GM18507 (cell line): ENCODE measurements around the gene CAMK2B.
A peak's percentile ranks its signal among the peaks of the same experiment; 100 is the strongest.
"Not testable (repeated sequence)": the region's sequence is repeated elsewhere in the genome, so short reads cannot be mapped to it uniquely, and the experiment has no call there.

Source experiments
- DNase-seq: peaks from one replicate; pipeline ENCODE4 v3.0.0; 2011; ENCODE audit warnings: low read depth; ENCODE audit not compliant: insufficient read length; ENCODE audit errors: extremely low spot score
- FAIRE-seq: peaks from 2 replicates; lab custom pipeline; 2011; peaks lifted over from hg19 to GRCh38; lab: Jason Lieb, UNC

Gene CAMK2B

DNA sequence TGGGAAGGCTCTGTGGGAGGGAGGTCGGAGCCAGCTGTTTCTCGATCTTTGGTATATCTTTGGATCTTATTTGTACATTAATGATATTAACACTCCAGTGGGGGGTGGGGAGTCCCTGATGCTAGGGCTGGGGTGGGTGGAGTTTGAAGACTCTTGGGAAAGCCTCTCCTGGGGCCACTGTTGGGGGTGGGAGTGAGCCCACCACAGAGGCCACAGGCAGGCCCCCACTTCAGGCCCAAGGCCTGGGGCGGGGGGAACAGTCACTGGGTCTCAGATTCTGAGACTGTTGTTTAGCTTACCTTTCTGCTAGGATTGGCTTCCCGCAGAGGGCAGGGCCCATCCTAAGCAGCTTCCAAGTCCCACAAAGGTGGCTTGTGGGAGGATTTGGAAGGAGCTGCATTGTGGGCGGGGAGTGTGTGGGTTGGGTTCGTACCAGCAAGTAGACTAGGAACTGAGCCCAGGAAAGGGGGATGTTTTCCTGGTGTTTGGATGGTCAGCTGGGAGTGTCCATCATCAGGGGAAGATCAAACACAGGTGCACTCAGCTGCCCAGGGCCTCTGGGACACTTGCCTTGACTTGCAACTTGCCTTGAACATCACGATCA is 112.7 kb downstream of the CAMK2B start:
- DNase-seq (no peak), FAIRE-seq (no peak)

DNA sequence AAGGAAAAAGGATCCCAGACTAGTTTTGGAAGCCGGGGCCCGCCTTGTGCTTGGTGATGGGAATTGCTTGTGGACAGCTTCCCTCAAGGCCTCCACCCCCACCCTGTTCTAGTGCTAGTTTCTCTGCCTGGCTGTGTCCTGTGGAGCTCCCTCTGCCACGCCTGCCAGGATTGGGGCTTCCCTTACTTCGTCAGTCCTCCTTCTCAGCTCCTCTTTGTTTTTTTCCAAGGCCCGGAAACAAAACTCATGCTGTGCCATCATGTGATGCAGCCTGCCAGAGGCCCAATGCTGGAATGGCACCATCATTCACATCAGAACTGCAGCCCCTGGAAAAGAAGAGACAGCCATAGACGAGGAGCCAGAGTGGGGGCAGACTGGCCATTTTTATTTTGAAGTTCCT is 113.4 kb downstream of the CAMK2B start:
- DNase-seq (no peak), FAIRE-seq (no peak)

DNA sequence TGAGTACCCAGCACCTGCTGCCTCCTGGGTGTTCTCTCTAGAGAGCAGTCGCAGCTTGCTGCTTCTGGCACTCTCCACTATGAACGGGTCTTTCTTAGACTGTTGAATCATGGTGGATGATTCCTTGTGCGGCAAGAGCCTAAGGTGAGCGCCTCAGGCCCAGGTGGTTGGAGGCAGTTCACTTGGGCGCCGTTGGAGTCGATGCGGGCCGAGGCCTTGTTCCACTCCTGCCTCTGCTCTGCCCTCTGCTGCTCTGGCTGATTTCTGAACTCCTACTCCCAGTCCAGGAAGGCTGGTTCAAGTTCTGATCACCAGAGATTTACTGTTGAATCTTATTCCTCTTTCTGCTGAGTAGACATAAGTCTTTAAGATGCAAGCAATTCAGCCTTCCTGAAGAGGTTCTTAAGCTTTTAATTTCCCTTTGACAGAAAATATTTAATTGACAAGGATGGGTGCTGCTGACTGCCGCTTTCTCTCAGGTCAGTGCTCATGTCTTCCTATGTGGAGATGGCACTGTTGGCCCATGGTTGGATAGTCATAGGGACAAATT is 114.2 kb downstream of the CAMK2B start:
- DNase-seq, result no peak
- no peak for FAIRE-seq

DNA sequence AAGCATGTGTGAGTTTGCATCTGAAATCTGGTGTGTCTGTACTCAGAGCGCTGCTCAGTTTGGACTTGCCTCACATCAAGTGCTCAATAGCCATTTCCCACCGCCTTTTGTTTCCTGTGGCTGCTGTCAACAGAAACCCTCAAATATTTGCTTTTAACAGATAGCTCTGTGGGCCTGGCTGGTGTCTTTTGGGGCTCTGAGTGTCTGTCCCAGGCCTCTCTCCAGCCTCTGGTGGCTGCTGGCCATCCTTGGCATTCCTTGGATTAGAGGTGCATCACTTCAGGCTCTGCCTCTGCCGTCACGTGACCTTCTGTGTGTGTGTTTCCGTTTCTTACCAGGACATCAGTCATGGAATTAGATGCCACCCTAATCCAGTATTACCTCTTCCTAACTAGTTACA is 115.3 kb downstream of the CAMK2B start:
- FAIRE-seq (no peak), DNase-seq (no peak)

DNA sequence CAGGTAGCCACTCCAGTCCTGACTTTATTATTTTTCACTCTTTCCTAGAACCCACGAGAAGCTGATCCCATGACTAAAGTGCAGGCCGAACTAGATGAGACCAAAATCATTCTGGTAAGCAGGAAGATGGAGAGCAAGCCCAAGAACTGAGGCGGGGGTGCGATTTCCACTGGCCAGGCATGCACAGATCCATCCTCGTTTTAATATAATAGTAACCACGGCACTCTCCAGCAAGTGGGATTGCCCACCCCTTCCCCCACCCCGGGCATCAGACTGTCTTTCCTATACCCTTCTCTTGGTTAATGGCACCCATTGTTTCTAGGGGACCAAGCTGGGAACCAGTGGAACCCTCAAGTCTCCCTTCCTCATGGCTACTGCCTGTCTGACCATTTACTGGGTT is 117.3 kb downstream of the CAMK2B start:
- FAIRE-seq, result no peak
- DNase-seq, result no peak

DNA sequence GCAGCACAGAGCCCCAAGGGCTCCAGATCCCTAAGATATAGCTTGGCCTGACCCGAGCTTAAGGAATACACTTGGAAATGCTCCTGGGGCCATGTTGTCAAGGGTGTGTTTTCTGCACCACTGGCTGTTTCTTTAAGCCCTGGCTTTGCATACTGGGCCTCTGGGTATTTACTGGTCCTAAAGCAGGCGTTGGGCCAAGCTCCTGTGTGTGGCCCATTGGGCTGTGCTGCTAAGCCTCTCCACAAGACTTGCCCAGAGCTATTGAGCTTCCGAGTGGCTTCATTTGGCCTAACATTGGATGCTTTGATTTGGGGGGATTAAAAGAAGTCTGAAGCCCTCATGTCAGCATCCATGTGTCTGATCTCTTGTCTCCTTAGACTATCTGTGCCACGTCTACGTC is 119.4 kb downstream of the CAMK2B start:
- DNase-seq (no peak), FAIRE-seq (no peak)

DNA sequence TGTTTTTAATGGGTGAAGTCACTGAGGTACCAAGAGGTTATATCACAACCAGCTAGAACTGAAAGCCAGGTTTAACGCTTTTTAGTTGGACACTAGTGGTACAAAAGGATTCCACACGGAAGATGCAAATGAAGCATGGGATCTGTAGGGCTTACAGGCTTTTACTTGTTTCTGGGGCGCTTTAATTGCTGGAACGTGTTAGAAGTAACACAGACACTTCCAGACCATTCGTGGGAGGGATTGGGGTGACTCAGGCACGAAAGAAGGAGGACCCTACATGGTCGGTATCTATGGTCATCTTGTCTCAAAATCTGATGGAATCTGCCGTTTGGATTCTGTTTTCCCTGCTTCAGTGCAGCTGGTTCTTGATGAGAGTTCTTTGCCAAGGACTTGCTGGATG is 123.6 kb downstream of the CAMK2B start:
- FAIRE-seq, result peak; percentile 42
- no peak for DNase-seq

DNA sequence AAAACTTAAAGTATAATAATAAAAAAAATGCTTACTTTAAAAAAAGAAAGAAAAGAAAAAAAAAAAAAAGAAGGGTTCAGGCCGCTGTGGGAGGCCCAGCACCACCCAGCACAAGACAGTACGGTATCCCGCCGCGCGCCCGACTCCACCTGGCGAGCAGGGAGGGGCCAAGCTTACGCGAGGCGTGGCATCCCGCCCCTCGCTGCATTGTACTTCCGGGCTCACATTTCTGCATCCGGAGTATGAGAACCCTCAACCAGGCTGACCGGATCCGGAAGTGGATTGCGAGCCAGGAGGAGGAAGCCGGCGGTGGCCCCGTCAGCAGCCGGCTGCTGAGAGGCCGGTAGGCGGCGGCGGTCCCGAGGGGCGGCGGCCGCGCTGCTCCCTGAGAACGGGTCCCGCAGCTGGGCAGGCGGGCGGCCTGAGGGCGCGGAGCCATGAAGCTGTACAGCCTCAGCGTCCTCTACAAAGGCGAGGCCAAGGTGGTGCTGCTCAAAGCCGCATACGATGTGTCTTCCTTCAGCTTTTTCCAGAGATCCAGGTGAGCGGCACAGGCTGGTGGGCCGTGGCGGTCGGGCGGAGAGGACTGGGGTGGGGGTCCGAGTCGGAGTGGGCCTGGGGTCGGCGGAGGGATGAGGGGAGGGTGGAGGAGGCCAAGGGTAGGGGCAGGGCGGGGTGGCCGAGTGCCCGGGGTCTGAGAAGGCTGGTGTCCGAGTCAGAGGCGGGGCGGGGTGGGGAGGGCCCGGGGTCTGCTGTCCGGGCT is 124.5 kb downstream of the CAMK2B start, which contains the start of gene YKT6:
Gene YKT6, plus strand, starts transcription at position 280 of the 763 bp plus-strand sequence. Its CDS starts 158 bp downstream, at position 438.
- FAIRE-seq (peak; percentile 99), DNase-seq (peak; percentile 99)

DNA sequence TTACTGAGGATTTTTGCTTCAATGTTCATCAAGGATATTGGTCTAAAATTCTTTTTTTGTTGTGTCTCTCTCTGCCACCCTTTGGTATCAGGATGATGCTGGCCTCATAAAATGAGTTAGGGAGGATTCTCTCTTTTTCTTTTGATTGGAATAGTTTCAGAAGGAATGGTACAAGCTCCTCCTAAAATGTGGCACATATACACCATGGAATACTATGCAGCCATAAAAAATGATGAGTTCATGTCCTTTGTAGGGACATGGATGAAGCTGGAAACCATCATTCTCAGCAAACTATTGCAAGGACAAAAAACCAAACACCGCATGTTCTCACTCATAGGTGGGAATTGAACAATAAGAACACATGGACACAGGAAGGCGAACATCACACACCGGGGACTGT is 125.2 kb downstream of the CAMK2B start:
- not testable (repeated sequence) for DNase-seq, FAIRE-seq

DNA sequence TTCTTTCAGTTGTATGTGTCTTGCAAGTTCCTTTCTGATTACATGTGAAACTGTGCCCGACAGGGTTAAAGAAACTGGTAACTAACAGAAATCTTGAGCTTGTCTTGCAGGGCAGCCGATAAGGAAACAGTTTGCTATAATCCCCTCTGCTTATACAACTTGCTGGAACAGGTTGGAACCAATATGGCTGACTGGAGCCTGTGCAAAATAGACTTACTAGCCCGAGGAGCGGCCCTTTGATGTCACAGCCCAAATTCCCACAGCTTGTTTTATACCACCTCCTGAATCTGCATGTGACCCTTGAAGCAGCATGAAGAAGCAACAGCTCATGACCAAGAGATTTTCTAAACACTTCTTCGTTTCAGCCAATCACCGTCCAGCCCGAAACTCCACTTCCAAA is 127.9 kb downstream of the CAMK2B start:
- DNase-seq (no peak), FAIRE-seq (no peak)

DNA sequence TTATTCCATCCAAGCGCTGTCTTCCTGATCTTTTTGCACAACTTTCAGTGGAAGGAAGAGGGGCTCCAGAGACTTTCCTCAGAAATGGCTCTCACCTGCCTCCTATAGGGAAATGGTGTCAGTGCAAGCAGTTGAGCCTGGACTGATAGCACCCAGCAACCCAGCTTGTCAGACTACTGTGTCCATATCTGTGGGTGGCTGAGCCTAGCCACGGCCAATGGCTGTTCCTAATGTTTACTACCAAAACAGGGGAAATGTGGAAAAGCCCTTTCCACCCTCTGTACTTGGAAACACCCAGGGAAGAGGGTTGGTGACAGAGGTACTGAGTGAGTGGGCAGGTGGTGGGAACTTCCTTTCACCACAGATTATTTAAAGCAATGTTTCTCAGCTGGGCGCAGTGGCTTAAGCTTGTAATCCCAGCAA is 128.9 kb downstream of the CAMK2B start:
- DNase-seq (no peak), FAIRE-seq (peak; percentile 77)

DNA sequence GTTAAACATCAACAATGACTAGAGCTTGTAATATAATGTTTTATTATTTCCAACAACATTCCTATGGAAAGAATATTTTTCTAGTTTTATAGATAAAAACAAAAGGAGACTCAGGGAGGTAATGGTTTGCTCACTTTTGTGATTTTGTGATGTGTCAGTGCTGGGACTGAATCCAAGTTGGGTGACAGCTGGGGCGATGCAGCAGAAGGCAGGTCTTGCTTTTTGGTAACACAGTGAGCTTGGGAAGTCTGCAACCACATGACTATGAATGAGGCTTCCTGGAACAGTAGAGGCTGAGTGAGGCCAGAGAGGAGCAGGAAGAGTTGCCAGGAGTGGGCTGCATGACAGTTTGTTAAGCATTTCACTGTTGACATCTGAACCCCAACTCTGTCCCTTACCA is 129.5 kb downstream of the CAMK2B start:
- FAIRE-seq, result no peak
- no peak for DNase-seq

DNA sequence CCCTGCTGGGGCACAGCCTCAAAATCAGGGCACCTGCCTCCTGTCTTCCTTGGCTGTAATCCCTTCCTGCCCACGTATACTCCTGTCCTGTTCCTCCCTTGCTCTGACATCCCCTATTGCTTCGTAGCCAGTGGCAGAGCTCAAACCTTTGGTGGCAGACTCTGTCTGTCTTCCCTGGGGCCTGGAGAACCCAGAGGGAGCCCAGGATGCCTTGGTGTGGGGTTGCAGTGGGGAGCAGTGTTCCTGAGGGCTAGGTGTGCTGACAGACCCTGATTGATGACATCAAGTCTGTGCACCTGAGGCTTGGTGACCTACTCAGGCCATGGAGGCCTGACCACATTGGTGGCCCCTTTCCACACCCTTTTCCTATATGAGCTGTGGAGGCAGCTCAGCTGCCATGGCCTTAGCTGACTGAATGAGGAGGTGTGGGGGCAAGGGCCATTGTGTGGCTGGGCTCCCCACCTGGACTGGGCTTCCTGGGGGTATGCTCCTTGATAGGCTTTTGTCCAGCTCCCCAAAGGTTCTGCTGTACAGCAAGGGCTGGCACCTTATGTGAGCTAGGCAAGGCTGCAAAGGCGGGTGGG is 130.7 kb downstream of the CAMK2B start:
- FAIRE-seq, result no peak
- no peak for DNase-seq

DNA sequence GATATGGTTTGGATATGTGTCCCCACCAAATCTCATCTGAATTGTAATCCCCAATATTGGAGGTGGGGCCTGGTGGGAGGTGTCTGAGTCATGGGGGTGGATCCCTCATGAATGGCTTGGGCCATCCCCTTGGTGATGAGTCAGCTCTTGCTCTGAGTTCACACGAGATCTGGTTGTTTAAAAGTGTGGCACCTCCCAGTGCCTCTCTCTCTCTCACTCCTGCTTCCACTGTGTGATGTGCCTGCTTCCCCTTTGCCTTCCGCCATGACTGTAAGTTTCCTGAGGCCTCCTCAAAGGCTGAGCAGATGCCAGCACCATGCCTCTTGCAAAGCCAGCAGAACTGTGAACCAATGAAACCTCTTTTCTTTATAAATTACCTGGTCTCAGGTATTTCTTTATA is 131.3 kb downstream of the CAMK2B start:
- no peak for FAIRE-seq

DNA sequence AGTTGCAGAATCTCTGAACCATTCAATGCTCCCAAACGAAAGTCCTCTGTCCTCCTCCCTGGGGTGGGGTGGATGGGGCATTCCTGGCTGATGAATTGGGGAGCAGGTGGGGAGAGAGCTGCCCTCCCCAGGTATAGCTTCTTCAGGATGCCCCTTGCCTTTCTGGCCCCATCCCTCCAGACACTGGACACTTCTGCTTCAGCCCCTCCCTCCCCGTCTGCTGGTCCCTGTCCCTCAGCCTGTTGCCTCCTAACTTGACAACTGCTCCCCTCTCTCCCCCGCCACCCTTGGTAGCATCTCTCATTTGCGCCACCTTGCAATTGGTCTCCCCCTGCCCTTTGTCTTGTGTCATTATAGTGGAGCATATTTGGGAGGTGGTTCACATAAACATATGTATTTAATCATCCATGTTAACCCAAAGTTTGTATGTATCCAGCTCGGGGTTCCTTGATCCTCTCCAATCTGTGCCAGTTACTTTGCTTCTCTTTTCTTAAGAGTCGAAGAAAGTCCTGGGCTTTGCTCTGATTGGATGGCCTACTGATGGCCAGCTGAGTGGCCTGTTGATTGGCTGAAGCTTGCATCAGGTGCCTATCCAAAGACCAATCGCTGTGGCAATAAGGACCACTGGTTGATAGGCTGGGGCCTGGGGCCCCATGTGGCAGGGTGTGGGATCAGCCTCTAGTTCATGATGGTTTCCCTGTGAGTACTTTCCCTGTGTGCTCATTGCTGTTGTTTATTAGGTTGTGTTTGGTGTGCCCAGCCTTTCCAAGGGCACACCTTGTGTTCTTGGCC is 132.2 kb downstream of the CAMK2B start:
- FAIRE-seq, result no peak

More for the DNA sequence above, 131.3 kb downstream of the CAMK2B start:
- no peak for DNase-seq

DNA sequence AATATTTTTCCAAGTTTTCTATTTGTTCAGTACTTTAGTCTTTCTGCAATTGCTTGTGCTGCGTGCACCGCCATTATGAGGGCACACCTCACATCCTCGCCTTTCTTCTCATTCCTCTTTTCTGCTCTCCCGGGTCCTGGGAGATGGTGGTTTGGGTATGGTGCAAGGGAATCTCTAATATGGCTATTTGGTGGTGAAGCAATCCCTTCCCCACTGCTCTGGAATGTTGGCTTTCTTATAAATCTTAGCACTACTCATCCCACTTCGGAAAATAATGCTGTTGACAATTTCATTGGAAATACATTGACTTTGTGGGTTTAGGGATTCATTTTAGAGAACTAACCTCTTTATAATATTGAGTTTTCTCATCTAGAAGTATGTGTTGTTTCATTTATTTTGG is 134.2 kb downstream of the CAMK2B start:
- no peak for FAIRE-seq

More for the DNA sequence above, 132.2 kb downstream of the CAMK2B start:
- no peak for DNase-seq

DNA sequence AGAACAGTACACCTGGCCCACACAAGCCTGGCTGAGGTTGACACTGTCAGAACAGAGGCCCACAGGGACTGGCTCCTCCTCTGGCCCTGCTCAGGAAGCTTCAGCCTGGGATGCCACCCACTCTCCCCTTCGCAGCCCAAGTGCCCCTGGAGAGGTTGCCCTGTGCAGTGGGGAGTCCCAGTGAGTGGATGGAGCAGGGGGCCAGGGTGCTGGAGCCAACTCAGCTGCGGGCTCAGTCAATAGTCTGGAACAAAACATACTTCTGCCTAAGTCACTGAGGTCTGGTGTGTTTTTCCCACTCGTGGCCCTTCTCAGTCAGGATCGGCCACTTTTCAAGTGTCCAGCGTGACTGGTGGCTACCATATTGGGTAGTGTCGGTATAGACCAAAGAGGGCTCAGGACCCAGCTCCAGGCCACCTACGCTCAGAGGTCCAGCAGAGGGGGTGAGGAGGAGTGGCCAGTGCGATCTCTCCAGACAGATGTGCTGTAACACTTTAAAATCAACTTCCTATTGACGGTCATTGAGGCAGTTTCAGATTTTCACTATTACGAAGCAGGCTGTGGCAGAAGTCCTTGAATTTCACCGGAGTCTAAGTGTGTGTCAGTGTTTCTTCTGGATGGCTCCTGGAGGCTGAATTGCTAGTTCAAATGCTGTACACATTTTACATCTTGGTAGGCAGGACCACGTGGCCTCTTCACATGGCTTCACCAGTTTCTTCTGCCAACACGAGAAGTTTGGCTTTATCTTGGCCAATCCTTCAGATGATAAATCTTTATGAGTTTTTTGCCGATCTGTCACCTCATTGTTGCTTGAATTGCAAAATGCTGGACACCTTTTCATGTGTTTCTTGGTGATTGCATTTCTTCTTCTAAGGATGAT is 135.2 kb downstream of the CAMK2B start:
- FAIRE-seq (no peak), DNase-seq (no peak)

More for the DNA sequence above, 134.2 kb downstream of the CAMK2B start:
- DNase-seq, result no peak

DNA sequence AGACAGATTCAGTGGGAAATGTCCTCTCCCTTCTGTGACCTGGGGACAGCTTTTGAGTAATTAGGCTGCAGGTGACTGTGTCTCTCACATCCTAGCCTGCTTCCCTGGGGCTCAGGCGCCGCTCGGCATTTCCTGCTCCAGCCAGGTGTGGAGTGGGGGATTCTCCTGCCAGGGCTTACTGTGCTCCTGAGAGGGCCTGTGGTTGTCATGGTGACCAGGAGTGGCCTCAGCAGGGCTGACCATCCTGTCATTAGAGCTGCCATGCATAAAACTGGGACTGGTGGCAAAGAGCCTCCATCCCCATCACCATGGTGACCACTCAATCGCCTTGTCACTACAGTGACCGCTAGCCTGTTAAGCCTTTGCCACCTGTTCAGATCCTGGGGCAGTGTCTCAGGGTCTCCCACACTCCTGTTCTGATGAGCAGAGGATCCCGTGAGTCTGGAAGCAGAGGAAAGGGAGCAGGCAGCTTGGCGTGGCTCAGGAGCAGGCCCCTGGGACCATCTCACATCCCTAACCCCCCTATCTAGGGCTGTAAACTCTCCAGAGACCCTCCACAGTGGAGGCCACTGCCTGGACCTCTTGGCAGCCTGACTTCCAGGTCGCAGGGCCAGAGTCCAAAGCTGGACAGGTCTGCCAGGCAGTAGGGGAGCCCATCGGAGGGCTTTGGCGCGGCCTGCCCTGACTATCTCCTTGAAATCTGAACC is 136.0 kb downstream of the CAMK2B start, which contains the start of gene GCK:
Gene GCK, minus strand, starts transcription at position 154 of the 707 bp plus-strand sequence. CDS start 486 bp downstream, outside the sequence.
- no peak for FAIRE-seq
- no peak for DNase-seq
